ENCODE measurements around the gene PPM1N.

PPM1N gene

DNA sequence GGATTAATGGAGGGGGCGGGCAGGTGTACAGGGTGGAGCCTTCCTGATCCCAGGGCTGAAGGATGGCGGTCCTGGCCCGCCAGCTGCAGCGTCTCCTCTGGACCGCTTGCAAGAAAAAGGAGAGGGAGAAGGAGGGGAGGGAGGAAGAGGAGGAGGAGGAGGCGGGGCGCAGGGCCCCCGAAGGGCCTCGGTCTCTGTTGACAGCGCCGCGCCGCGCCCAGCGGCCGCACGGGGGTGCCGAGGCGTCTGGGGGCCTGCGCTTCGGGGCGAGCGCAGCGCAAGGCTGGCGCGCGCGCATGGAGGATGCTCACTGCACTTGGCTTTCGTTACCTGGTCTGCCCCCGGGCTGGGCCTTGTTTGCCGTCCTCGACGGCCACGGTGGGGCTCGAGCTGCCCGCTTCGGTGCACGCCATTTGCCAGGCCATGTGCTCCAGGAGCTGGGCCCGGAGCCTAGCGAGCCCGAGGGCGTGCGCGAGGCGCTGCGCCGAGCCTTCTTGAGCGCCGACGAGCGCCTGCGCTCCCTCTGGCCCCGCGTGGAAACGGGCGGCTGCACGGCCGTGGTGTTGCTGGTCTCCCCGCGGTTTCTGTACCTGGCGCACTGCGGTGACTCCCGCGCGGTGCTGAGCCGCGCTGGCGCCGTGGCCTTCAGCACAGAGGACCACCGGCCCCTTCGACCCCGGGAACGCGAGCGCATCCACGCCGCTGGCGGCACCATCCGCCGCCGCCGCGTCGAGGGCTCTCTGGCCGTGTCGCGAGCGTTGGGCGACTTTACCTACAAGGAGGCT, at the start of gene PPM1N:
TSS of gene PPM1N (plus strand) at position 33 of the 785 bp plus-strand sequence. CDS start at position 63, 30 bp downstream.
- peak within 1 kb of the TSS; percentile 37; the same call in 1 of the 2 replicates for H3K4me3 ChIP-seq (ENCODE audit: low read length)
- no peak for TF ChIP-seq ZNF274 (IDR thresholded peaks at IDR 0.05; ENCODE audit: low read depth, low read length)

GRCh38 chr19:45448887-45449299, 49.4 kb upstream of the PPM1N start:
- no peak for TF ChIP-seq ZNF274 (IDR thresholded peaks at IDR 0.05; ENCODE audit: low read depth, low read length)
- H3K4me3 ChIP-seq (ENCODE audit: low read length) = no peak overlapping the region

DNA sequence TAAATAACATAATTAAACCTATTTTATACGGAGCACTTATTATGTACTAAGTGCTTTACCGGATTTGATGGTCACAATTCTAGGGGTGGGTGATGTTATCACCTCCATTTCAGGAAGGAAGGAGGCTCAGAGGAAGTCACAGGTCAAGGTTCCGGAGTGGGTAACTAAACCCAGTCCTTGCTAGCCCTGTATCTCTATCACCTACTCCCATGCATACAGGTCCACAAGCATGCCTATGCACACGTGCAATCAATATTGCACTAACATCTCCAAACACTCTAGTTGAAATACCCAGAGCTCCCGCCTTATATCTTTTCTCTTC, 48.3 kb upstream of the PPM1N start:
- H3K4me3 ChIP-seq (ENCODE audit: low read length) = peak overlapping the region; percentile 85
- no peak for TF ChIP-seq ZNF274 (IDR thresholded peaks at IDR 0.05; ENCODE audit: low read depth, low read length)

DNA sequence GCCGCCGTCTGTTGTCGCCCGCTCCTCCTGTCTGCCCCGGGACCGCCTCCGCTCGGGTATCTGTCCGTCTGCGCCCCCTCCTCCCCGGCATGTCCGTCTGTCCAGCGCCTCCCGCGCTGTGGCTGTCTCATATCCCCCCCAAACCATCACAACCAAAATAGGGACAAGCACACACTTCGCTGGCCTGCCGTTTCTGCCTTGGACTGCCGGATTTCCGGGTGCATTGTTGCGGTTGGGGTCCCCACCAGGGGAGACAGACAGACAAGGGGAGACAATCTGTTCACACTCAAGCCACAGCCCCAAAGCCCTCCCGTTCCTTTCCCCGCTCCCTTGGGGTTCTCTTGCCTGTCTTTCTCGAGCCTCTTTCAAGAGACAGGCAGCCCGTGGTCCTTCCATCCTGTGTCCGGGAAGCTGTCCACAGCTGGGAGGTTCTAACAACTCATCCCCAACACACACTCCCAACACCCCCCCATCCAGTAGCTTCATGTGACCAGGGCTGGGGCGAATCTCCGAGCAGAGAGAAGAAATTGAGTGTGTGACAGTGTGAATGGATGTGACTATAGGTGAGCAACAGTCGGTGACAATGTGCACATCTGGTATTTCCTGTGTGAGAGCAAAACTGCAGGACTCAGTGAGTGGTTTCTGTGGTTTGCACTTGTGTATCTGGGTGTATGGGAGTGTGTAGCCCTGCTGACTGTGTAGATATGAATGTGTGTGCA, 47.0 kb upstream of the PPM1N start:
- no peak for TF ChIP-seq ZNF274 (IDR thresholded peaks at IDR 0.05; ENCODE audit: low read depth, low read length)

GRCh38 chr19:45451850-45452387, 46.3 kb upstream of the PPM1N start:
- no peak for TF ChIP-seq ZNF274 (IDR thresholded peaks at IDR 0.05; ENCODE audit: low read depth, low read length)
- H3K4me3 ChIP-seq (ENCODE audit: low read length) = no peak overlapping the region

More for the DNA sequence above, 47.0 kb upstream of the PPM1N start:
- H3K4me3 ChIP-seq (ENCODE audit: low read length) = peak overlapping the region; percentile 67; the same call in 1 of the 2 replicates

- no peak overlapping the region for H3K4me3 ChIP-seq (ENCODE audit: low read length)
- no peak for TF ChIP-seq ZNF274 (IDR thresholded peaks at IDR 0.05; ENCODE audit: low read depth, low read length)
These were observed 42.3 kb upstream of the PPM1N start for GRCh38 chr19:45455707-45456499.

GRCh38 chr19:45456500-45456815, 41.8 kb upstream of the PPM1N start:
- TF ChIP-seq ZNF274 (IDR thresholded peaks at IDR 0.05; ENCODE audit: low read depth, low read length) = no peak
- no peak overlapping the region for H3K4me3 ChIP-seq (ENCODE audit: low read length)

GRCh38 chr19:45457776-45458175, 40.5 kb upstream of the PPM1N start:
- H3K4me3 ChIP-seq (ENCODE audit: low read length) = no peak overlapping the region

GRCh38 chr19:45460807-45461347, 37.4 kb upstream of the PPM1N start:
- H3K4me3 ChIP-seq (ENCODE audit: low read length) = no peak overlapping the region

More at GRCh38 chr19:45457776-45458175, 40.5 kb upstream of the PPM1N start:
- TF ChIP-seq ZNF274 (IDR thresholded peaks at IDR 0.05; ENCODE audit: low read depth, low read length) = no peak

GRCh38 chr19:45462174-45462573, 36.1 kb upstream of the PPM1N start:
- TF ChIP-seq ZNF274 (IDR thresholded peaks at IDR 0.05; ENCODE audit: low read depth, low read length) = no peak
- no peak overlapping the region for H3K4me3 ChIP-seq (ENCODE audit: low read length)

More at GRCh38 chr19:45460807-45461347, 37.4 kb upstream of the PPM1N start:
- no peak for TF ChIP-seq ZNF274 (IDR thresholded peaks at IDR 0.05; ENCODE audit: low read depth, low read length)

DNA sequence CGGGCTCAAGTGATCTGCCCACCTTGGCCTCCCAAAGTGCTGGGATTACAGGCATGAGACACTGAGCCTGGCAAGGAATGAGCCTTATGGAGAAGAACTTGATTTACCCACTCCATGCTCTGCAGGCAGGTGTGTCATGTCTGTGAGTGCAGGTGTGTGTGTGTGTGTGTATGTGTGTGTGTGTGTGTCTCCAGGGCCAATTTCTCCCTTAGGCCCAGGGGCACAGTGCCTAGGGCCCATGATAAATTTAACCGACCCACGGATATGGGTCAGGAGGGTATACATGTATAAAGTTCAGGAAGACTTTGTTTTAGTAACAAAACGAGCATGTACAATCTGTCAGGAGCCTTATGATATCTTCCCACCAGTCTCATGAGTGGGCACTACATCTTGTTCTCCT, 35.0 kb upstream of the PPM1N start:
- no peak for TF ChIP-seq ZNF274 (IDR thresholded peaks at IDR 0.05; ENCODE audit: low read depth, low read length)
- no peak overlapping the region for H3K4me3 ChIP-seq (ENCODE audit: low read length)

DNA sequence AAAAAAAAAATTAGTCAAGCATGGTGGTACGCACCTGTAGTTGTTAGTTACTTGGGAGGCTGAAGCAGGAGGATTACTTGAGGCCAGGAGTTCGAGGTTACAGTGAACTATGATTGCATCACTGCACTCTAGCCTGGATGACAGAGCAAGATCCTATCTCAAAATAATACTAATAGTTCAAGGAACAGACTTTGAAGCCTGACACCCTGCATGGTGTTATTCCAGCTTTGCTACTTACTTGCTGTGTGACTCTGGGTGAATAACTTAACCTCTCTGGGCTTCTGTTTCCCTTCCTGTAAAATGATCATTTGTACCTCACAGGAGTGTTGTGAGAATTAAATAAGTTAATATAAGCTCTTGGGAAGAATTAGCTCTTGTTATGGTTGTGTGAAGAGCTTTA, 34.0 kb upstream of the PPM1N start:
- TF ChIP-seq ZNF274 (IDR thresholded peaks at IDR 0.05; ENCODE audit: low read depth, low read length) = no peak

DNA sequence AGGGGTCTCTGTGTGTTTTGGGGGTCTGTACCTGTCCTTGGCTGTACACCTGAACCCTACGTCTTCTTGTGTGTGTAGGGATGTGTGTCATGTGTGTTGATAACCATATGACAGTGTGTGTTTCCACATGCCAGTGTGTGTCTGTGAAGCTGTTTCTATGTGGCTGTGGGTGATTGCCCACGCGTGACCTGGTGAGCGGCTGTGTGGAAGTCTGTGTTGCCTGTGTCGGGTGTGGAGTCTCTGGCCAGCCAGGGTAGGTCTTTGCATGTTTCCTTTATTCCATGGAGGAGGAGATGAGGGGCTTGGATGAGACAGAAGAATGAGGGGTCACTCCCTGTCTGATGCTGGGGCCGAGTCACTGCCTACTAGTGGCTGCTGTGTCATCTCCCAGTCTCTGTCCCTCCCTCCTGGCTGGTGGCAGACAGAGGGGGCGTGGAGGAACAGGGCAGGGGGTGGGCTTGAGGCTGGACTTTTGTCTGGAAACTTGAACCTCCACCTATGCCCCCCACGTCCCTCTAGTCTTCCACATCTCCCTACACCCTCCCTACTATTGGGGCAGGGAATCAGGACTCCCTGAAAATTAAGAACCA, 33.3 kb upstream of the PPM1N start:
- TF ChIP-seq ZNF274 (IDR thresholded peaks at IDR 0.05; ENCODE audit: low read depth, low read length) = no peak

More for the DNA sequence above, 34.0 kb upstream of the PPM1N start:
- no peak overlapping the region for H3K4me3 ChIP-seq (ENCODE audit: low read length)

GRCh38 chr19:45467115-45467455, 31.2 kb upstream of the PPM1N start:
- TF ChIP-seq ZNF274 (IDR thresholded peaks at IDR 0.05; ENCODE audit: low read depth, low read length) = no peak
- peak overlapping the region; percentile 32; the same call in 1 of the 2 replicates for H3K4me3 ChIP-seq (ENCODE audit: low read length)

More for the DNA sequence above, 33.3 kb upstream of the PPM1N start:
- no peak overlapping the region for H3K4me3 ChIP-seq (ENCODE audit: low read length)
